Activated CD4-positive, alpha-beta memory T cell treated with anti-CD3 and anti-CD28 coated beads for 36 hours (primary cell): ENCODE results near the gene CDC42BPG. TPM values are rescaled to one million over a fixed set of nuclear protein-coding genes. Genes with fewer than 3 reads are reported as not detected.
A peak's percentile ranks its signal among the peaks of the same experiment; 100 is the strongest.

ENCODE experiments used
- CTCF ChIA-PET: fragments of 350-600 bp; sonication (Branson Sonifier 250); formaldehyde crosslinking; loops from one replicate; lab custom pipeline; 2021; ENCODE audit warnings: antibody characterized with exemption, inconsistent platforms; lab: Charles Lee
- POLR2A ChIA-PET: fragments of 350-600 bp; sonication (Branson Sonifier 250); formaldehyde crosslinking; loops from one replicate; lab custom pipeline; 2021; ENCODE audit warnings: antibody characterized with exemption; lab: Charles Lee
- DNase-seq: peaks from one replicate; pipeline ENCODE4 v3.0.0-alpha.2; 2020
- H3K27ac Mint-ChIP-seq: one replicate; pipeline ENCODE4 v1.8.0; 2021; ENCODE audit warnings: mixed read lengths
- H3K27me3 Mint-ChIP-seq: one replicate; pipeline ENCODE4 v1.8.0; 2021; ENCODE audit warnings: mixed read lengths
- H3K36me3 Mint-ChIP-seq: one replicate; pipeline ENCODE4 v1.8.0; 2021; ENCODE audit warnings: mixed read lengths
- H3K4me1 Mint-ChIP-seq: one replicate; pipeline ENCODE4 v1.8.0; 2021; ENCODE audit warnings: low read depth, mixed read lengths
- H3K4me3 Mint-ChIP-seq: one replicate; pipeline ENCODE4 v1.8.0; 2021; ENCODE audit warnings: mild to moderate bottlenecking, mixed read lengths
- H3K9me3 Mint-ChIP-seq: one replicate; pipeline ENCODE4 v1.8.0; 2021; ENCODE audit warnings: mixed read lengths
- intact Hi-C: fragments of 100-400 bp; cut with micrococcal nuclease; formaldehyde crosslinking; loops from one replicate; pipeline ENCODE4 v1.15.1; 2023
- total RNA-seq, 2 experiments: library from RNA; stranded (reverse); gene quantifications; one replicate each; pipeline ENCODE4 v1.2.3, GENCODE V29; 2021

Gene CDC42BPG
- total RNA-seq, 2 experiments from 2014 or later: 0.39 to 0.69 TPM

- peak within 1 kb of the TSS; percentile 98 for H3K27ac Mint-ChIP-seq
- peaks cover 36% of the 10 kb centered on the region for H3K36me3 Mint-ChIP-seq
- intact Hi-C loops: loop anchor here (1.0 to 5.0 kb wide), 4 partner anchors 10 to 549 kb away; partner anchors contain the start of gene ATG2A
- H3K4me3 Mint-ChIP-seq: peak within 1 kb of the TSS; percentile 99
- H3K9me3 Mint-ChIP-seq: no peaks in the 10 kb centered on the region
- peaks cover 53% of the 10 kb centered on the region for H3K4me1 Mint-ChIP-seq
- peak; percentile 99 for DNase-seq
- ChIA-PET CTCF (interaction anchor here (0.7 to 29.7 kb wide), 7 partner anchors 9 to 546 kb away, joined by 3 to 1198 read pairs (median 4); partner anchors contain the start of genes ARL2 and CDC42BPG), POLR2A (interaction anchor here (0.9 to 14.6 kb wide), 5 partner anchors 15 to 100 kb away, joined by 4 to 460 read pairs (median 6); partner anchors contain the start of gene PPP2R5B)
- H3K27me3 Mint-ChIP-seq: no peaks in the 10 kb centered on the region
Measured at GRCh38 chr11:64878494-64879243, 34.2 kb upstream of the CDC42BPG start, which contains the start of gene EHD1. TSS of gene EHD1 (minus strand) at chr11:64878621. CDS start at chr11:64878464, 157 bp downstream.

GRCh38 chr11:64878223-64878493 lies 33.7 kb upstream of the CDC42BPG start:
- H3K36me3 Mint-ChIP-seq: peaks cover 40% of the 10 kb centered on the region
- intact Hi-C loops: loop anchor here (1.0 to 5.0 kb wide), 4 partner anchors 10 to 549 kb away; partner anchors contain the start of gene ATG2A

GRCh38 chr11:64877390-64878222 lies 33.2 kb upstream of the CDC42BPG start:
- Mint-ChIP-seq H3K4me3 (peak overlapping the region; percentile 99), H3K9me3 (no peaks in the 10 kb centered on the region), H3K36me3 (peaks cover 46% of the 10 kb centered on the region), H3K4me1 (peaks cover 62% of the 10 kb centered on the region), H3K27me3 (no peaks in the 10 kb centered on the region), H3K27ac (peak overlapping the region; percentile 91)
- peak; percentile 61 for DNase-seq
- intact Hi-C loops: loop anchor here (1.0 to 5.0 kb wide), 4 partner anchors 11 to 550 kb away; partner anchors contain the start of gene ATG2A
- CTCF ChIA-PET: interaction anchor here (1.3 to 29.7 kb wide), 4 partner anchors 10 to 137 kb away, joined by 3 to 1198 read pairs (median 18); partner anchors contain the start of genes ARL2 and CDC42BPG
- POLR2A ChIA-PET: interaction anchor here (0.8 to 14.6 kb wide), 8 partner anchors 10 to 222 kb away, joined by 3 to 460 read pairs (median 5); partner anchors contain the start of genes PPP2R5B and SF1

More at GRCh38 chr11:64878223-64878493, 33.7 kb upstream of the CDC42BPG start:
- no peak for DNase-seq
- Mint-ChIP-seq H3K4me1 (peaks cover 57% of the 10 kb centered on the region), H3K4me3 (peak overlapping the region; percentile 99), H3K9me3 (no peaks in the 10 kb centered on the region), H3K27me3 (no peaks in the 10 kb centered on the region), H3K27ac (peak overlapping the region; percentile 91)
- CTCF ChIA-PET: interaction anchor here (1.0 to 29.7 kb wide), 5 partner anchors 9 to 136 kb away, joined by 3 to 1198 read pairs (median 5); partner anchors contain the start of genes ARL2 and CDC42BPG
- POLR2A ChIA-PET: interaction anchor here (1.0 to 14.6 kb wide), 5 partner anchors 9 to 47 kb away, joined by 4 to 460 read pairs (median 6); partner anchors contain the start of gene PPP2R5B

- intact Hi-C loops: loop anchor here (1.0 to 5.0 kb wide), 2 partner anchors 12 to 550 kb away; no protein-coding TSS in a partner anchor
- Mint-ChIP-seq H3K27me3 (no peaks in the 10 kb centered on the region), H3K36me3 (peaks cover 51% of the 10 kb centered on the region), H3K4me3 (peak overlapping the region; percentile 99), H3K4me1 (peaks cover 70% of the 10 kb centered on the region), H3K27ac (peak overlapping the region; percentile 91), H3K9me3 (no peaks in the 10 kb centered on the region)
- ChIA-PET CTCF (interaction anchor here (1.8 to 29.7 kb wide), 3 partner anchors 11 to 20 kb away, joined by 13 to 1198 read pairs (median 32); partner anchors contain the start of gene CDC42BPG), POLR2A (interaction anchor here (0.8 to 14.6 kb wide), 6 partner anchors 11 to 223 kb away, joined by 3 to 460 read pairs (median 7); partner anchors contain the start of gene SF1)
- DNase-seq: no peak
Measured at GRCh38 chr11:64876835-64877341, 32.4 kb upstream of the CDC42BPG start.

- peak; percentile 83 for DNase-seq
- peaks cover 55% of the 10 kb centered on the region for H3K36me3 Mint-ChIP-seq
Measured at GRCh38 chr11:64876229-64876750, 31.8 kb upstream of the CDC42BPG start.

GRCh38 chr11:64875369-64876228 lies 31.1 kb upstream of the CDC42BPG start:
- ChIA-PET CTCF (interaction anchor here (1.1 to 29.7 kb wide), 3 partner anchors 13 to 19 kb away, joined by 3 to 1198 read pairs (median 13); partner anchors contain the start of gene CDC42BPG), POLR2A (interaction anchor here (1.0 to 14.6 kb wide), 4 partner anchors 9 to 115 kb away, joined by 3 to 460 read pairs (median 6); no protein-coding TSS in a partner anchor)
- intact Hi-C loops: loop anchor here (1.0 to 5.0 kb wide), 2 partner anchors 10 to 552 kb away; no protein-coding TSS in a partner anchor
- H3K4me3 Mint-ChIP-seq: peak overlapping the region; percentile 99
- H3K27me3 Mint-ChIP-seq: no peaks in the 10 kb centered on the region
- peaks cover 71% of the 10 kb centered on the region for H3K4me1 Mint-ChIP-seq
- no peak for DNase-seq
- H3K9me3 Mint-ChIP-seq: no peaks in the 10 kb centered on the region
- peak overlapping the region; percentile 91 for H3K27ac Mint-ChIP-seq
- peaks cover 57% of the 10 kb centered on the region for H3K36me3 Mint-ChIP-seq

More at GRCh38 chr11:64876229-64876750, 31.8 kb upstream of the CDC42BPG start:
- POLR2A ChIA-PET: interaction anchor here (0.9 to 14.6 kb wide), 4 partner anchors 9 to 223 kb away, joined by 3 to 460 read pairs (median 6); no protein-coding TSS in a partner anchor
- Mint-ChIP-seq H3K9me3 (no peaks in the 10 kb centered on the region), H3K27me3 (no peaks in the 10 kb centered on the region), H3K27ac (peak overlapping the region; percentile 91), H3K4me1 (peaks cover 71% of the 10 kb centered on the region), H3K4me3 (peak overlapping the region; percentile 99)
- intact Hi-C loops: loop anchor here (1.0 to 5.0 kb wide), 2 partner anchors 11 to 551 kb away; no protein-coding TSS in a partner anchor
- CTCF ChIA-PET: interaction anchor here (1.8 to 29.7 kb wide), 2 partner anchors 12 to 20 kb away, joined by 13 to 1198 read pairs; partner anchors contain the start of gene CDC42BPG

GRCh38 chr11:64874308-64875240 lies 30.1 kb upstream of the CDC42BPG start:
- H3K27me3 Mint-ChIP-seq: no peaks in the 10 kb centered on the region
- peaks cover 71% of the 10 kb centered on the region for H3K4me1 Mint-ChIP-seq
- H3K27ac Mint-ChIP-seq: peak overlapping the region; percentile 68
- H3K4me3 Mint-ChIP-seq: peak overlapping the region; percentile 99
- intact Hi-C loops: loop anchor here (5.0 kb wide), 1 partner anchor 553 kb away; no protein-coding TSS in a partner anchor
- ChIA-PET CTCF (interaction anchor here (1.1 to 29.7 kb wide), 5 partner anchors 12 to 19 kb away, joined by 3 to 1198 read pairs (median 10); partner anchors contain the start of gene CDC42BPG), POLR2A (interaction anchor here (1.0 to 14.6 kb wide), 3 partner anchors 14 to 114 kb away, joined by 3 to 460 read pairs (median 8); no protein-coding TSS in a partner anchor)
- peaks cover 61% of the 10 kb centered on the region for H3K36me3 Mint-ChIP-seq
- DNase-seq: peak; percentile 70
- H3K9me3 Mint-ChIP-seq: no peaks in the 10 kb centered on the region

- Mint-ChIP-seq H3K36me3 (peaks cover 67% of the 10 kb centered on the region), H3K4me3 (peak overlapping the region; percentile 51), H3K27me3 (no peaks in the 10 kb centered on the region), H3K9me3 (no peaks in the 10 kb centered on the region), H3K4me1 (peaks cover 80% of the 10 kb centered on the region), H3K27ac (peak overlapping the region; percentile 68)
- CTCF ChIA-PET: interaction anchor here (0.7 to 29.7 kb wide), 5 partner anchors 10 to 21 kb away, joined by 3 to 1198 read pairs (median 5); partner anchors contain the start of gene CDC42BPG
- POLR2A ChIA-PET: interaction anchor here (0.6 to 14.6 kb wide), 4 partner anchors 12 to 191 kb away, joined by 3 to 460 read pairs (median 4); partner anchors contain the start of gene MAP4K2
- intact Hi-C loops: no loop called here
- no peak for DNase-seq
Measured at GRCh38 chr11:64872790-64873488, 28.5 kb upstream of the CDC42BPG start.
